SK-N-SH (cell line): ENCODE data around the gene PRR35. TPM values are rescaled to one million over a fixed set of nuclear protein-coding genes. Genes with fewer than 3 reads are reported as not detected.

Source experiments
- CTCF ChIA-PET: fragments of 300-600, 350-600 bp; formaldehyde crosslinking; extraction: SDS; loops from one replicate; lab custom pipeline; 2021; lab: Yijun Ruan, JAX
- POLR2A ChIA-PET: fragments of 350-600 bp; sonication (Branson Sonifier 250); formaldehyde crosslinking; extraction: SDS; loops from one replicate; lab custom pipeline; 2020; ENCODE audit warnings: antibody characterized with exemption, inconsistent platforms; lab: Yijun Ruan, JAX
- DNase-seq: peaks from one replicate; pipeline ENCODE4 v3.0.0; 2012
- H2AFZ ChIP-seq: fragments of 200-600 bp; sonication (generic); 2 replicates; pipeline ENCODE4 v1.8.1; 2016; ENCODE audit warnings: antibody characterized with exemption, mild to moderate bottlenecking, low read depth
- H3F3A ChIP-seq: fragments of 200-600 bp; sonication (generic); replicated peaks from 2 replicates; pipeline ENCODE3; 2016; ENCODE audit warnings: antibody characterized with exemption, mild to moderate bottlenecking; ENCODE audit not compliant: insufficient read depth
- H3K27ac ChIP-seq, 2 experiments: fragments of 200-500 bp in 1 of 2; fragments of 200-600 bp in 1 of 2; sonication (Bioruptor generic) in 1 of 2; sonication (generic), shearing (Covaris generic) in 1 of 2; 2 replicates each; pipeline versions ENCODE4 v1.5.1 to v1.6.1; 2014 to 2016; ENCODE audit warnings: low read depth in 2 of 2, inconsistent platforms in 1 of 2, low read length in 1 of 2, mild to moderate bottlenecking in 1 of 2, mixed read lengths in 1 of 2
- H3K27me3 ChIP-seq: fragments of 200-600 bp; sonication (generic), shearing (Covaris generic); 2 replicates; pipeline ENCODE4 v1.6.1; 2016; ENCODE audit warnings: mixed run types; ENCODE audit not compliant: insufficient read depth
- H3K36me3 ChIP-seq, 2 experiments: fragments of 200-500 bp in 1 of 2; fragments of 200-600 bp in 1 of 2; sonication (Bioruptor generic) in 1 of 2; sonication (generic) in 1 of 2; replicated peaks in 1 of 2; 2 replicates each; pipeline versions ENCODE3 to v1.5.1; 2014 to 2016; ENCODE audit warnings: low read length in 1 of 2, mild to moderate bottlenecking in 1 of 2; ENCODE audit not compliant: insufficient read depth in 2 of 2, control insufficient read depth in 1 of 2
- H3K4me1 ChIP-seq, 2 experiments: fragments of 200-500 bp in 1 of 2; fragments of 200-600 bp in 1 of 2; sonication (Bioruptor generic) in 1 of 2; sonication (generic), shearing (Covaris generic) in 1 of 2; 2 replicates each; pipeline versions ENCODE4 v1.5.1 to v1.6.1; 2014 to 2016; ENCODE audit warnings: low read depth in 1 of 2, low read length in 1 of 2, mixed run types in 1 of 2; ENCODE audit not compliant: insufficient read depth in 2 of 2, control insufficient read depth in 1 of 2
- H3K4me2 ChIP-seq: fragments of 200-600 bp; sonication (generic), shearing (Covaris generic); 2 replicates; pipeline ENCODE4 v1.6.1; 2017; ENCODE audit warnings: mixed run types
- H3K4me3 ChIP-seq, 2 experiments: fragments of 200-500 bp in 1 of 2; fragments of 200-600 bp in 1 of 2; sonication (Bioruptor generic) in 1 of 2; sonication (generic), shearing (Covaris generic) in 1 of 2; 2 replicates each; pipeline versions ENCODE4 v1.5.1 to v1.8.1; 2014 to 2016; ENCODE audit warnings: low read depth in 2 of 2, inconsistent platforms in 1 of 2, low read length in 1 of 2, mild to moderate bottlenecking in 1 of 2, mixed read lengths in 1 of 2, moderate library complexity in 1 of 2
- H3K79me2 ChIP-seq: fragments of 200-600 bp; sonication (generic); 2 replicates; pipeline ENCODE4 v1.8.1; 2017; ENCODE audit warnings: mild to moderate bottlenecking; ENCODE audit not compliant: insufficient read depth
- H3K9ac ChIP-seq: fragments of 200-600 bp; sonication (generic); 2 replicates; pipeline ENCODE4 v1.6.1; 2017; ENCODE audit warnings: mixed run types
- H3K9me2 ChIP-seq: fragments of 200-600 bp; sonication (generic); 2 replicates; pipeline ENCODE4 v1.6.1; 2017; ENCODE audit warnings: mixed run types
- H3K9me3 ChIP-seq: fragments of 200-600 bp; sonication (generic); 2 replicates; pipeline ENCODE4 v1.6.1; 2017; ENCODE audit warnings: mixed run types, mild to moderate bottlenecking, moderate library complexity
- H4K20me1 ChIP-seq: fragments of 200-600 bp; sonication (generic); 2 replicates; pipeline ENCODE4 v1.6.1; 2017; ENCODE audit warnings: mild to moderate bottlenecking, mixed run types; ENCODE audit not compliant: insufficient read depth
- CTCF ChIP-seq: fragments of 200-600 bp; sonication (generic); IDR thresholded peaks from 2 replicates; pipeline ENCODE4 v1.6.1; 2017; ENCODE audit warnings: antibody characterized with exemption, mild to moderate bottlenecking, moderate library complexity
- EP300 ChIP-seq, 2 experiments: IDR thresholded peaks; 2 replicates each; pipeline versions ENCODE4 v1.4.0 to v1.6.1; 2012; ENCODE audit warnings: borderline replicate concordance in 1 of 2, low read depth in 1 of 2, low read length in 1 of 2
- FOSL2 ChIP-seq: IDR thresholded peaks from 2 replicates; pipeline ENCODE4 v1.4.0; 2012; ENCODE audit warnings: low read depth, mild to moderate bottlenecking, moderate library complexity, borderline replicate concordance
- FOXJ3 ChIP-seq: sonication (generic); formaldehyde crosslinking; IDR thresholded peaks from 2 replicates; pipeline ENCODE4 v1.5.1; 2020; ENCODE audit warnings: mild to moderate bottlenecking, missing genetic modification reagents
- GABPA ChIP-seq: IDR thresholded peaks from 2 replicates; pipeline ENCODE4 v1.4.0; 2012; ENCODE audit warnings: low read depth, mild to moderate bottlenecking
- GATA2 ChIP-seq: sonication (generic); formaldehyde crosslinking; IDR thresholded peaks from 2 replicates; pipeline ENCODE4 v1.5.0; 2020; ENCODE audit warnings: mild to moderate bottlenecking, missing genetic modification reagents
- IRF3 ChIP-seq: fragments of 150-350 bp; IDR thresholded peaks from 2 replicates; pipeline ENCODE4 v1.6.1; 2016; ENCODE audit warnings: mild to moderate bottlenecking, low read depth, low read length
- MAX ChIP-seq: IDR thresholded peaks from 2 replicates; pipeline ENCODE4 v1.4.0; 2012; ENCODE audit warnings: low read depth
- MEF2A ChIP-seq: IDR thresholded peaks from 2 replicates; pipeline ENCODE4 v1.4.0; 2012; ENCODE audit warnings: low read depth, borderline replicate concordance
- MXI1 ChIP-seq: IDR thresholded peaks from 2 replicates; pipeline ENCODE4 v1.6.1; 2012; ENCODE audit warnings: mild to moderate bottlenecking, low read depth, low read length, improper control_type of control experiment
- NRF1 ChIP-seq: IDR thresholded peaks from 2 replicates; pipeline ENCODE4 v1.6.1; 2012; ENCODE audit warnings: low read depth, mild to moderate bottlenecking, low read length
- POLR2AphosphoS5 ChIP-seq: IDR thresholded peaks from 2 replicates; pipeline ENCODE4 v1.6.1; 2012; ENCODE audit warnings: low read depth, low read length
- RCOR1 ChIP-seq: fragments of 150-350 bp; IDR thresholded peaks from 2 replicates; pipeline ENCODE4 v1.6.1; 2017; ENCODE audit warnings: antibody characterized with exemption, low read length
- RFX5 ChIP-seq: IDR thresholded peaks from 2 replicates; pipeline ENCODE4 v1.6.1; 2012; ENCODE audit warnings: mild to moderate bottlenecking, improper control_type of control experiment, low read length
- RXRA ChIP-seq: IDR thresholded peaks from 2 replicates; pipeline ENCODE4 v1.4.0; 2012; ENCODE audit warnings: low read depth, mild to moderate bottlenecking, borderline replicate concordance
- SMC3 ChIP-seq: IDR thresholded peaks from 2 replicates; pipeline ENCODE4 v1.6.1; 2012; ENCODE audit warnings: low read depth, low read length, improper control_type of control experiment
- TAF1 ChIP-seq: IDR thresholded peaks from 2 replicates; pipeline ENCODE4 v1.6.1; 2012; ENCODE audit warnings: low read depth, mild to moderate bottlenecking, low read length, moderate library complexity, borderline replicate concordance
- TCF12 ChIP-seq: IDR thresholded peaks from 2 replicates; pipeline ENCODE4 v1.4.0; 2012
- TEAD4 ChIP-seq: IDR thresholded peaks from 2 replicates; pipeline ENCODE4 v1.4.0; 2012; ENCODE audit warnings: mild to moderate bottlenecking, borderline replicate concordance; ENCODE audit not compliant: insufficient read depth
- YY1 ChIP-seq: IDR thresholded peaks from 2 replicates; pipeline ENCODE4 v1.4.0; 2012; ENCODE audit warnings: low read depth, mild to moderate bottlenecking
- WGBS: methylation state at CpG from one replicate; pipeline ENCODE4 v1.1.6; 2017; ENCODE audit warnings: low lambda C conversion rate; 5-methylcytosine and 5-hydroxymethylcytosine counted together
- polyA plus RNA-seq, 3 experiments: library from polyadenylated mRNA; depleted of rRNA; stranded (reverse); fragments of >200 nt; gene quantifications; 2 replicates each; pipeline ENCODE4 v1.2.3, GENCODE V29; 2012

The PRR35 gene
- polyA plus RNA-seq, 1 of the 3 experiments (the other 2 are of a cell fraction) = not detected

- H3F3A ChIP-seq = no peaks in the 10 kb centered on the region
- no peak overlapping the region for H3K27ac ChIP-seq
- peaks cover 69% of the 10 kb centered on the region for H4K20me1 ChIP-seq
- no peaks in the 10 kb centered on the region for H3K9me2 ChIP-seq
- no peaks in the 10 kb centered on the region for H3K27me3 ChIP-seq
- H3K4me3 ChIP-seq = no peak overlapping the region
- no peaks in the 10 kb centered on the region for H3K9me3 ChIP-seq
- no peak overlapping the region for H3K4me2 ChIP-seq
- WGBS = 87% methylated on average over 8 of the region's 21 CpGs
- H3K9ac ChIP-seq = no peak overlapping the region
- DNase-seq = no peak
- H2AFZ ChIP-seq = no peak overlapping the region
- ChIA-PET POLR2A (no interaction called here), CTCF (no interaction called here)
- TF ChIP-seq IRF3 (no peak), YY1 (no peak), FOSL2 (no peak), RCOR1 (no peak), RXRA (no peak), GATA2 (no peak), MAX (no peak), MXI1 (no peak), EP300 (IDR thresholded peaks at IDR 0.05; ENCODE audit: borderline replicate concordance in 1 of 2, low read depth in 1 of 2, low read length in 1 of 2) (no peak), POLR2AphosphoS5 (no peak), MEF2A (no peak), FOXJ3 (CRISPR knock-in tag) (no peak), TCF12 (no peak), CTCF (no peak)
- H3K4me1 ChIP-seq = peaks cover 0 to 4% of the 10 kb centered on the region in 2 experiments; a peak in 1 of 4 replicates
- peaks cover 0 to 29% of the 10 kb centered on the region in 2 experiments for H3K36me3 ChIP-seq
- peaks cover 97% of the 10 kb centered on the region for H3K79me2 ChIP-seq
These were observed 26.1 kb upstream of the PRR35 start for GRCh38 chr16:534135-534534.

- POLR2A ChIA-PET = no interaction called here
- H2AFZ ChIP-seq = no peak overlapping the region
- DNase-seq = no peak
- H3K4me1 ChIP-seq = no peaks in the 10 kb centered on the region; a peak in 1 of 4 replicates
- no peak overlapping the region for H3K4me3 ChIP-seq
- no peak overlapping the region; a peak in 1 of 4 replicates for H3K27ac ChIP-seq
- H3K9ac ChIP-seq = no peak overlapping the region
- TF ChIP-seq RFX5 = no peak
- no peak for TF ChIP-seq TAF1
- no peak for TF ChIP-seq MXI1
- no peak for TF ChIP-seq POLR2AphosphoS5
- TF ChIP-seq IRF3 = no peak
- TF ChIP-seq NRF1 = no peak
- no peak for TF ChIP-seq RXRA
- TF ChIP-seq GABPA = no peak
- no peak for TF ChIP-seq TEAD4
- no peak for TF ChIP-seq CTCF
- TF ChIP-seq MAX = no peak
- no peak for TF ChIP-seq SMC3
- TF ChIP-seq YY1 = no peak
- no peak for TF ChIP-seq RCOR1
- H3K9me3 ChIP-seq = no peaks in the 10 kb centered on the region
- H4K20me1 ChIP-seq = peaks cover 64% of the 10 kb centered on the region
- 96% methylated on average over 14 of the region's 27 CpGs for WGBS
- peaks cover 97% of the 10 kb centered on the region for H3K79me2 ChIP-seq
- no peaks in the 10 kb centered on the region for H3F3A ChIP-seq
- CTCF ChIA-PET = no interaction called here
- peaks cover 0 to 26% of the 10 kb centered on the region in 2 experiments for H3K36me3 ChIP-seq
- no peaks in the 10 kb centered on the region for H3K27me3 ChIP-seq
- no peaks in the 10 kb centered on the region for H3K9me2 ChIP-seq
- no peak overlapping the region for H3K4me2 ChIP-seq
These were observed 25.2 kb upstream of the PRR35 start for GRCh38 chr16:534856-535445.
